Lung (tissue), 12 donors: ENCODE measurements around the gene LGALS13. TPM values are rescaled to one million over a fixed set of nuclear protein-coding genes. Genes with fewer than 3 reads are reported as not detected.

ENCODE experiments used
- ATAC-seq: fragments of 200-7000 bp; cut with Tn5 transposase; one replicate; pipeline ENCODE4 v1.9.1; 2020; ENCODE audit warnings: moderate number of reproducible peaks; ENCODE audit not compliant: insufficient read depth, low FRiP score
- DNase-seq, 3 donors: peaks; one replicate each; pipeline ENCODE4 v3.0.0-alpha.2; 2013 to 2017
- H3K27ac ChIP-seq, 2 donors: one replicate each; pipeline ENCODE4 v1.5.1; 2013; ENCODE audit warnings: mild to moderate bottlenecking in 2 of 2, moderate library complexity in 2 of 2, control low read depth in 1 of 2, inconsistent platforms in 1 of 2, low read depth in 1 of 2, low read length in 1 of 2
- H3K27me3 ChIP-seq, 3 donors: one replicate each; pipeline ENCODE4 v1.5.1; 2013; ENCODE audit warnings: low read length in 2 of 3; ENCODE audit not compliant: control insufficient read depth in 3 of 3, insufficient read depth in 3 of 3
- H3K36me3 ChIP-seq, 4 donors: one replicate each; pipeline ENCODE4 v1.5.1; 2013; ENCODE audit warnings: low read length in 4 of 4, mild to moderate bottlenecking in 1 of 4, moderate library complexity in 1 of 4; ENCODE audit not compliant: control insufficient read depth in 4 of 4, insufficient read depth in 4 of 4
- H3K4me1 ChIP-seq, 5 donors: one replicate each; pipeline ENCODE4 v1.5.1; 2013; ENCODE audit warnings: low read length in 5 of 5, mild to moderate bottlenecking in 2 of 5, moderate library complexity in 1 of 5; ENCODE audit not compliant: control insufficient read depth in 5 of 5, insufficient read depth in 5 of 5
- H3K4me3 ChIP-seq: one replicate; pipeline ENCODE4 v1.5.1; 2013; ENCODE audit warnings: mild to moderate bottlenecking, control low read depth, moderate library complexity
- H3K9ac ChIP-seq, 2 donors: one replicate each; pipeline ENCODE4 v1.5.1; 2013; ENCODE audit warnings: low read length in 2 of 2, control low read depth in 1 of 2; ENCODE audit not compliant: insufficient read depth in 1 of 2
- H3K9me3 ChIP-seq, 4 donors: one replicate each; pipeline ENCODE4 v1.5.1; 2013; ENCODE audit warnings: low read length in 3 of 4, mild to moderate bottlenecking in 1 of 4, moderate library complexity in 1 of 4; ENCODE audit not compliant: control insufficient read depth in 4 of 4, insufficient read depth in 3 of 4
- WGBS, 2 donors: extraction: QIAGEN DNeasy Blood & Tissue Kit; methylation state at CpG; one replicate each; pipeline ENCODE4 v1.1.7; 2013; 5-methylcytosine and 5-hydroxymethylcytosine counted together
- polyA plus RNA-seq, 2 donors: library from polyadenylated mRNA; stranded (reverse); fragments of 200-250 nt; gene quantifications; one replicate each; pipeline ENCODE4 v1.2.1, GENCODE V29; 2013
- total RNA-seq, 2 donors: library from RNA; depleted of rRNA in 1 of 2; stranded (reverse); fragments of >200 nt in 1 of 2; gene quantifications; one replicate each; pipeline ENCODE4 v1.2.1, GENCODE V29; 2014 to 2021
- TF ChIP-seq, protein P1 (sequence below): IDR thresholded peaks from 2 replicates; pipeline ENCODE4 v1.5.1; 2012; ENCODE audit warnings: mild to moderate bottlenecking; ENCODE audit errors: control extremely low read depth, extremely low read depth
- donor health status: control.
- donor health status: control.
- donor health status: Bipolar disorder and iron deficiency.
- donor health status: healthy.
- donor health status: DM: yes; HTN: yes; CAD: no.

The LGALS13 gene
- total and polyA plus RNA-seq, 4 donors = not detected

DNA sequence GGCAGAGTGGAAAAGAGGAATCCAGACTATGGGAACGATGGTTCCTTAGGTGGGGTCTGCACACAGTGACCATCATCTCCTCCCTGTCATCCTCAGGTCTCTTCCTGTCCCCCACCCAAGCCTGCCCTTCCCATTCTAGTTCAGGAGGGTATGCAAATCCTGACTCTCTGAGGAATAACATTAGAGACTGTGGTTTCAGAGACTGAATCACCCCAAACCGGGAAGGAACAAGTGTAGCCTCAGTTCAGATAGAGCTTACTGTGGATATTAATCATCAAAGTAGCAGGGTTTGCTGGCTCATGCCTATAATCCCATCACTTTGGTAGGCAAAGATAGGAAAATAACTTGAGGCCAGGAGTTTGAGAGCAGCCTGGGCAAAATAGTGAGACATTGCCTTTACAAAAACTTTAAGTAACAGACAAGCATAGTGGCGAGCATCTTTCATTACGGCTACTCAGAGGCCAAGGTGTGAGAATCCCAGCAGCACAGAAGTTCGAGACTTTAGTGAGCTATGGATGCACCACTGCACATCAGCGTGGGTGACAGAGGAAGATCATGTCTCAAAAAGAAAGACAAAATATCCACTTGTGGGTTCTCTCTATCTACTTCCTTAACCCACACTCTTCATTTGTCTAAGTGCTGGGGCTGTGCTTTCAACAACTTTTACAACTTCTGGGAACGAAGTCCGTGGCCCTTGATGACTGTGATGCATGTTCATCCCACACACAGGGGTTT is 19.3 kb upstream of the LGALS13 start:
- H3K36me3 ChIP-seq = no peaks in the 10 kb centered on the region
- peaks cover 0 to 8% (median 2%) of the 10 kb centered on the region in 4 donors for H3K9me3 ChIP-seq
- no peak for ATAC-seq
- WGBS, 2 donors = 66% methylated on average over 8 of the region's 8 CpGs
- H3K4me3 ChIP-seq = no peak overlapping the region
- DNase-seq = no peak
- no peak overlapping the region for H3K27ac ChIP-seq
- H3K4me1 ChIP-seq = no peaks in the 10 kb centered on the region
- H3K27me3 ChIP-seq = peaks cover 0 to 5% (median 0%) of the 10 kb centered on the region in 3 donors
- H3K9ac ChIP-seq = no peak overlapping the region
- TF ChIP-seq, protein P1, sequence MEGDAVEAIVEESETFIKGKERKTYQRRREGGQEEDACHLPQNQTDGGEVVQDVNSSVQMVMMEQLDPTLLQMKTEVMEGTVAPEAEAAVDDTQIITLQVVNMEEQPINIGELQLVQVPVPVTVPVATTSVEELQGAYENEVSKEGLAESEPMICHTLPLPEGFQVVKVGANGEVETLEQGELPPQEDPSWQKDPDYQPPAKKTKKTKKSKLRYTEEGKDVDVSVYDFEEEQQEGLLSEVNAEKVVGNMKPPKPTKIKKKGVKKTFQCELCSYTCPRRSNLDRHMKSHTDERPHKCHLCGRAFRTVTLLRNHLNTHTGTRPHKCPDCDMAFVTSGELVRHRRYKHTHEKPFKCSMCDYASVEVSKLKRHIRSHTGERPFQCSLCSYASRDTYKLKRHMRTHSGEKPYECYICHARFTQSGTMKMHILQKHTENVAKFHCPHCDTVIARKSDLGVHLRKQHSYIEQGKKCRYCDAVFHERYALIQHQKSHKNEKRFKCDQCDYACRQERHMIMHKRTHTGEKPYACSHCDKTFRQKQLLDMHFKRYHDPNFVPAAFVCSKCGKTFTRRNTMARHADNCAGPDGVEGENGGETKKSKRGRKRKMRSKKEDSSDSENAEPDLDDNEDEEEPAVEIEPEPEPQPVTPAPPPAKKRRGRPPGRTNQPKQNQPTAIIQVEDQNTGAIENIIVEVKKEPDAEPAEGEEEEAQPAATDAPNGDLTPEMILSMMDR = no peak

DNA sequence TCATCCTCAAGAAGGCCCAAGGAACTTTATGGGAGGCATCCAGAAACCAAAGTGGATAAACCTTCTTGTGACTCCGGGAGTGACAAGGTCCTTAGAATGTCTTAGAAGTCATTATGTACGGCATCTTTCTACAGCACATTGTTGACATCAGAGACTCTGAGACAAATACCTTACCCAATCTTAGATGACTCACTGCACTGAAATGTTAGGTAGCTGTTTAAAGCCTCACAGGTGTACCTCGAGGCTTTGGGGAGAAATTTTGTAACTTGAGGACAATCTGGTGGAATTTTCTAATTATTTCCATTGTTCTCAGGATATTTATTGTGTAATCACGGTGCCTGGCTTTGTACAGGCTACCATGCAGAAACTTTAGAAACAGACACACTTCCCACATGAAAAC is 14.8 kb upstream of the LGALS13 start:
- peaks cover 0 to 5% (median 0%) of the 10 kb centered on the region in 3 donors for H3K27me3 ChIP-seq
- no peak overlapping the region for H3K27ac ChIP-seq
- H3K9me3 ChIP-seq = peaks cover 0 to 5% (median 0%) of the 10 kb centered on the region in 4 donors
- DNase-seq = no peak
- no peak overlapping the region for H3K9ac ChIP-seq
- H3K36me3 ChIP-seq = no peaks in the 10 kb centered on the region
- TF ChIP-seq, protein P1 = no peak
- no peak overlapping the region for H3K4me3 ChIP-seq
- ATAC-seq = no peak
- WGBS, 2 donors = 59 to 75% methylated on average over 4 of the region's 4 CpGs
- no peaks in the 10 kb centered on the region for H3K4me1 ChIP-seq

DNA sequence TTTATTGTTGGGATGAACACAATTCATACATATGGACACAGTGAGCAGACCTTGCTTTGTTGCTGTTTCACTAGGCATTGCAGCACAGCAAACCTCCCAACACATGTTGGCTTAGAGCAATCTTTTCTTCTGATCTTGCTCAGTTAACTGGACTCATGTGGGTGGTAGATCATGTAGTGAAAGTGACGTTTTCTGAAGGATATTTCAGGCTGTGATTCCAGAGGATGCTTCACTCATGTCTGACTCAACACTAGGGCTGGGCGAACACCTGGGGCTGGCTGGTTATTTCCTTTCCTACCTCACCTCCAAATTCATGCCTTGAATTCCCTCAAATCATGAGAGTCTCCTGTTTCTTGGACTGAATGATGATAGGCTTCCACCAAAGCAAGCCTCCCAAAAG is 14.3 kb upstream of the LGALS13 start:
- no peak overlapping the region for H3K27ac ChIP-seq

More for the DNA sequence above, 14.3 kb upstream of the LGALS13 start:
- H3K4me3 ChIP-seq = no peak overlapping the region
- H3K27me3 ChIP-seq = peaks cover 0 to 5% (median 0%) of the 10 kb centered on the region in 3 donors
- no peak overlapping the region for H3K9ac ChIP-seq
- no peak for ATAC-seq
- WGBS, 2 donors = 40 to 47% methylated on average over 2 of the region's 2 CpGs
- no peaks in the 10 kb centered on the region for H3K36me3 ChIP-seq
- H3K9me3 ChIP-seq = peaks cover 0 to 4% (median 0%) of the 10 kb centered on the region in 4 donors
- H3K4me1 ChIP-seq = no peaks in the 10 kb centered on the region
- DNase-seq = no peak
- TF ChIP-seq, protein P1 = no peak
